ENCODE results near the gene DOCK10.

Gene DOCK10

GRCh38 chr2:225041851-225042799, at the start of gene DOCK10:
DOCK10 (minus strand) TSS chr2:225042468; CDS start chr2:225042374, 94 bp downstream.
- Histone ChIP-seq H3K27me3 (ENCODE audit: insufficient read depth, low read length) (no peaks in the 10 kb centered on the region), H3K4me1 (ENCODE audit: control insufficient read depth, insufficient read depth, low read length, unreplicated experiment) (peaks cover 40% of the 10 kb centered on the region), H3K79me2 (ENCODE audit: control insufficient read depth, insufficient read depth, low read length, unreplicated experiment) (peaks cover 61% of the 10 kb centered on the region), H2AFZ (ENCODE audit: low read length, unreplicated experiment) (peak within 1 kb of the TSS; percentile 86), H3K27ac (ENCODE audit: low read depth, low read length) (peak within 1 kb of the TSS; percentile 62), H3K36me3 (ENCODE audit: insufficient read depth, low read length) (no peaks in the 10 kb centered on the region), H3K4me3 (ENCODE audit: low read depth, low read length) (peak within 1 kb of the TSS; percentile 83)

DNA sequence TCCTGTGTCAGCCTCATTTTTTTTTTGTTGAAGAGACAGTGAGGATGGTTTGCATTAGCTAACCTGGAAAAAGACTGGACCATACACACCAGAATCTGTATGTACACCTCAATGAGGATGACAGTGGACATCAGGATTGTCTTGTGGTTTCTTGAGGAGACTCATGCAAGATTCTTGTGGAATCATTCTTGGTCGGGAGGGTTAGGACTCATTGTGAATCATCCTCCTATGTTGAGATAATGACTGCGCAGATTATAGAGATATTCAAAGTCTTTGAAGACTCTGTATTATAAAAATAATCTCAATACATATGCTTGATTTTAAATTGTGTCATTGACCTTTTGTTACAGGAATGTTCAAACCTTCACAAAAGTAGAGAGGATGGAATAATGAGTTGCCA, 49.1 kb upstream of the DOCK10 start:
- Histone ChIP-seq H2AFZ (ENCODE audit: low read length, unreplicated experiment) (no peak overlapping the region), H3K4me3 (ENCODE audit: low read depth, low read length) (peak overlapping the region; percentile 36; the same call in 1 of the 2 replicates), H3K36me3 (ENCODE audit: insufficient read depth, low read length) (no peaks in the 10 kb centered on the region), H3K27me3 (ENCODE audit: insufficient read depth, low read length) (no peaks in the 10 kb centered on the region), H3K79me2 (ENCODE audit: control insufficient read depth, insufficient read depth, low read length, unreplicated experiment) (no peaks in the 10 kb centered on the region), H3K27ac (ENCODE audit: low read depth, low read length) (peak overlapping the region; percentile 81), H3K4me1 (ENCODE audit: control insufficient read depth, insufficient read depth, low read length, unreplicated experiment) (peaks cover 24% of the 10 kb centered on the region)

- no peaks in the 10 kb centered on the region for H3K27me3 ChIP-seq (ENCODE audit: insufficient read depth, low read length)
- H3K79me2 ChIP-seq (ENCODE audit: control insufficient read depth, insufficient read depth, low read length, unreplicated experiment), result no peaks in the 10 kb centered on the region
- peak overlapping the region; percentile 68 for H2AFZ ChIP-seq (ENCODE audit: low read length, unreplicated experiment)
- peak overlapping the region; percentile 81 for H3K27ac ChIP-seq (ENCODE audit: low read depth, low read length)
- H3K4me3 ChIP-seq (ENCODE audit: low read depth, low read length), result peak overlapping the region; percentile 36; the same call in 1 of the 2 replicates
- H3K36me3 ChIP-seq (ENCODE audit: insufficient read depth, low read length), result no peaks in the 10 kb centered on the region
- peaks cover 24% of the 10 kb centered on the region for H3K4me1 ChIP-seq (ENCODE audit: control insufficient read depth, insufficient read depth, low read length, unreplicated experiment)
These were observed 48.5 kb upstream of the DOCK10 start for GRCh38 chr2:225090746-225091145.

DNA sequence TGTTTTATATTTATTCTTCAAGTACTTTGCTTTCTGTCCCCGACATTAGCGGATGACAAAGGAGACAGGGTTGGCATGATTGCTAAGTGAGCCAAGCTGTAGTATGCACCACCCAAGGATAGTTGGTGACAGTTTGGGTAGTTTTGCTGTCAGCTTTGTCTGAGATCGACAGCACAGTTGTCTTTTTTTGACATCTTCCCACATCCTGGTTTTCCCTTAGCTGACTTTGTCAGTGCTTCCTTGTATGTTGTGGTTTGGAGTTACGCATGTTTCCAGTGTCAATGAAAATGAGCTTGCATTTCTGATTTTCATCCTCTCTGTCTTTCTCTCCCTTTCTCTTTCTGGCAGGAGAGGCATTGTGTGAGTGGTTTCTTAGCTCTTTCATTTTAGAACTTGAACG, 44.6 kb upstream of the DOCK10 start:
- Histone ChIP-seq H2AFZ (ENCODE audit: low read length, unreplicated experiment) (no peak overlapping the region), H3K36me3 (ENCODE audit: insufficient read depth, low read length) (no peaks in the 10 kb centered on the region), H3K79me2 (ENCODE audit: control insufficient read depth, insufficient read depth, low read length, unreplicated experiment) (no peaks in the 10 kb centered on the region), H3K4me1 (ENCODE audit: control insufficient read depth, insufficient read depth, low read length, unreplicated experiment) (peaks cover 21% of the 10 kb centered on the region), H3K27me3 (ENCODE audit: insufficient read depth, low read length) (no peaks in the 10 kb centered on the region), H3K4me3 (ENCODE audit: low read depth, low read length) (no peak overlapping the region), H3K27ac (ENCODE audit: low read depth, low read length) (no peak overlapping the region)

DNA sequence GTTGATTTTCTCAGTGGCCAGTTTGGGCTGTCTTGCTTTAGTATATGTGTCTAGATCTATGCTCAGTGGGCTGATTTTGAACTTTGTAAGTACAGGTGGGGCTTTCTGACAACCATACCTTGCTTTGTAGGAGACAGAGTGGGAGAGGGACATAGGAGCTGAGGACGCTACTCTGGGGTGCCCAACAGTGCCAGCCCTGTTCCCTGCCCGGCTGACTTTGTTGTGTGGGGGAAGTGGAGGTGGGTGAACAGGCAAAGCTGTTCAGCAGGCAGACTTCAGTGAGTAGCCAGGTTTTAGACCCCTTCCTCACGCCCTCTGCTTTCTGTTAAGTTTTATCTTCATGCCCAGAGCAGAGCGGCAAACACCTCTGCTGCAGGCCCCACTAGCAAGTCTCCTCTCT, 44.2 kb upstream of the DOCK10 start:
- Histone ChIP-seq H3K36me3 (ENCODE audit: insufficient read depth, low read length) (no peaks in the 10 kb centered on the region), H2AFZ (ENCODE audit: low read length, unreplicated experiment) (no peak overlapping the region), H3K4me1 (ENCODE audit: control insufficient read depth, insufficient read depth, low read length, unreplicated experiment) (peaks cover 16% of the 10 kb centered on the region), H3K79me2 (ENCODE audit: control insufficient read depth, insufficient read depth, low read length, unreplicated experiment) (no peaks in the 10 kb centered on the region), H3K27me3 (ENCODE audit: insufficient read depth, low read length) (no peaks in the 10 kb centered on the region), H3K4me3 (ENCODE audit: low read depth, low read length) (no peak overlapping the region), H3K27ac (ENCODE audit: low read depth, low read length) (no peak overlapping the region)

DNA sequence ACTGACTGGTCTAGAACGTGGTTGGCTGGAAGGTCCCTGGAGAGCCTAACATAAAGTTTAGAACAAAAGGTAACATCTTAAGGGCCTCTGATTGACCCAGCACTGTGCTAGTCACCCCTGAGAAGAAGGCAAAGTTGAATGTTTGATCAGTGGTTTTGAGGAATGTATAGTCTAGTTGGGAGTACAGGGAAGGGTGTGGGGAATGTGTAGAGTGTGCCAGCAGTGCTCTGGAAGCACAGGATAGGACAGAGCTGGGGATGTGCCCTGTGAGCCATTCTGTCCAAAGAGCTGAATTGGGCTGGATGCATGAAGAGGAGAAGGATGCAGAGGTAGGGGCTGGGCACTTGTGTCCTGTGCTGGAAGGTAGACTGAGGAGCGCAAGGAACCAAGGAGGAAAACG, 41.0 kb upstream of the DOCK10 start:
- Histone ChIP-seq H3K4me1 (ENCODE audit: control insufficient read depth, insufficient read depth, low read length, unreplicated experiment) (no peaks in the 10 kb centered on the region), H3K27ac (ENCODE audit: low read depth, low read length) (no peak overlapping the region), H3K36me3 (ENCODE audit: insufficient read depth, low read length) (no peaks in the 10 kb centered on the region), H3K4me3 (ENCODE audit: low read depth, low read length) (no peak overlapping the region), H2AFZ (ENCODE audit: low read length, unreplicated experiment) (no peak overlapping the region), H3K27me3 (ENCODE audit: insufficient read depth, low read length) (no peaks in the 10 kb centered on the region), H3K79me2 (ENCODE audit: control insufficient read depth, insufficient read depth, low read length, unreplicated experiment) (no peaks in the 10 kb centered on the region)

DNA sequence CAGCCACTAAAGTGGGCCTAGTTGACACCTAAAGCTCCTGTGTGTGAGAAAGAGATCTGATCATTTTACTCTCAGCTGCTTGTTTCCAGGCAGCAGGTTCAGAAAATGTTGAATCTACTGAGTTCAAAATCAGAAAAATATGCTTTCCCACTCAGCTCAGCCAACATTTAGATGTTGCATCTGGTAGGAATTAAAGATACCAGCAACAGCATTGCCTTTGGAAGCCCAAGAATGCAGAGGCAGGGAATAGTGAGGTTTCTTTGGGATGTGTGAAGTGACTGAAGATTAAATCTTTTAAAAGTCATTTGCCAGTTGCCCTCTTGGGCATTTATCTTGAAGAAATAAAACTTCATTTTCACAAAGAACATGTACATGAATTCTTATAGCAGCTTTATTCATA, 33.9 kb upstream of the DOCK10 start:
- Histone ChIP-seq H3K79me2 (ENCODE audit: control insufficient read depth, insufficient read depth, low read length, unreplicated experiment) (no peaks in the 10 kb centered on the region), H3K27ac (ENCODE audit: low read depth, low read length) (no peak overlapping the region), H3K36me3 (ENCODE audit: insufficient read depth, low read length) (no peaks in the 10 kb centered on the region), H3K4me1 (ENCODE audit: control insufficient read depth, insufficient read depth, low read length, unreplicated experiment) (no peaks in the 10 kb centered on the region), H3K27me3 (ENCODE audit: insufficient read depth, low read length) (no peaks in the 10 kb centered on the region), H2AFZ (ENCODE audit: low read length, unreplicated experiment) (no peak overlapping the region), H3K4me3 (ENCODE audit: low read depth, low read length) (no peak overlapping the region)

- no peaks in the 10 kb centered on the region for H3K27me3 ChIP-seq (ENCODE audit: insufficient read depth, low read length)
- H3K36me3 ChIP-seq (ENCODE audit: insufficient read depth, low read length), result no peaks in the 10 kb centered on the region
- no peak overlapping the region for H3K27ac ChIP-seq (ENCODE audit: low read depth, low read length)
- no peak overlapping the region for H3K4me3 ChIP-seq (ENCODE audit: low read depth, low read length)
- H3K4me1 ChIP-seq (ENCODE audit: control insufficient read depth, insufficient read depth, low read length, unreplicated experiment), result no peaks in the 10 kb centered on the region
- H3K79me2 ChIP-seq (ENCODE audit: control insufficient read depth, insufficient read depth, low read length, unreplicated experiment), result no peaks in the 10 kb centered on the region
- H2AFZ ChIP-seq (ENCODE audit: low read length, unreplicated experiment), result no peak overlapping the region
These were observed 32.8 kb upstream of the DOCK10 start for GRCh38 chr2:225074919-225075681.

- H2AFZ ChIP-seq (ENCODE audit: low read length, unreplicated experiment), result no peak overlapping the region
- H3K27me3 ChIP-seq (ENCODE audit: insufficient read depth, low read length), result no peaks in the 10 kb centered on the region
- no peaks in the 10 kb centered on the region for H3K79me2 ChIP-seq (ENCODE audit: control insufficient read depth, insufficient read depth, low read length, unreplicated experiment)
- no peaks in the 10 kb centered on the region for H3K4me1 ChIP-seq (ENCODE audit: control insufficient read depth, insufficient read depth, low read length, unreplicated experiment)
- no peak overlapping the region for H3K4me3 ChIP-seq (ENCODE audit: low read depth, low read length)
- no peak overlapping the region for H3K27ac ChIP-seq (ENCODE audit: low read depth, low read length)
- H3K36me3 ChIP-seq (ENCODE audit: insufficient read depth, low read length), result no peaks in the 10 kb centered on the region
These were observed 32.1 kb upstream of the DOCK10 start for GRCh38 chr2:225074366-225074765.

- Histone ChIP-seq H2AFZ (ENCODE audit: low read length, unreplicated experiment) (no peak overlapping the region), H3K27ac (ENCODE audit: low read depth, low read length) (no peak overlapping the region), H3K4me1 (ENCODE audit: control insufficient read depth, insufficient read depth, low read length, unreplicated experiment) (no peaks in the 10 kb centered on the region), H3K27me3 (ENCODE audit: insufficient read depth, low read length) (no peaks in the 10 kb centered on the region), H3K4me3 (ENCODE audit: low read depth, low read length) (no peak overlapping the region), H3K79me2 (ENCODE audit: control insufficient read depth, insufficient read depth, low read length, unreplicated experiment) (no peaks in the 10 kb centered on the region), H3K36me3 (ENCODE audit: insufficient read depth, low read length) (no peaks in the 10 kb centered on the region)
These were observed 30.9 kb upstream of the DOCK10 start for GRCh38 chr2:225073198-225073597.
